H9 (cell line): ENCODE data around the gene KIAA2012. TPM values are rescaled to one million over a fixed set of nuclear protein-coding genes. Genes with fewer than 3 reads are reported as not detected.

Experiments used
- DNase-seq: peaks from one replicate; pipeline ENCODE4 v3.0.0-alpha.2; 2017
- H2AFZ ChIP-seq: one replicate; pipeline ENCODE4 v1.6.1; 2013; ENCODE audit warnings: mild to moderate bottlenecking, low read length, control low read depth, moderate library complexity
- H2AK5ac ChIP-seq: 2 replicates; pipeline ENCODE4 v1.6.1; 2013; ENCODE audit warnings: low read length, control low read depth, mixed read lengths; ENCODE audit not compliant: insufficient read length
- H2BK120ac ChIP-seq: one replicate; pipeline ENCODE4 v1.6.1; 2013; ENCODE audit warnings: low read depth, mild to moderate bottlenecking, low read length, control low read depth, inconsistent platforms; ENCODE audit not compliant: poor library complexity, severe bottlenecking
- H2BK12ac ChIP-seq: 2 replicates; pipeline ENCODE4 v1.6.1; 2013; ENCODE audit warnings: low read length, control low read depth, mixed read lengths, low read depth; ENCODE audit not compliant: insufficient read length
- H2BK15ac ChIP-seq: 2 replicates; pipeline ENCODE4 v1.6.1; 2013; ENCODE audit warnings: low read depth, low read length, control low read depth
- H2BK20ac ChIP-seq: one replicate; pipeline ENCODE4 v1.6.1; 2013; ENCODE audit warnings: low read depth, mild to moderate bottlenecking, low read length, control low read depth, inconsistent platforms; ENCODE audit not compliant: poor library complexity, severe bottlenecking
- H2BK5ac ChIP-seq: 2 replicates; pipeline ENCODE4 v1.6.1; 2013; ENCODE audit warnings: low read length, control low read depth, mixed read lengths; ENCODE audit not compliant: insufficient read length
- H3K14ac ChIP-seq: 2 replicates; pipeline ENCODE4 v1.6.1; 2013; ENCODE audit warnings: low read length, control low read depth; ENCODE audit not compliant: insufficient read depth
- H3K18ac ChIP-seq: 2 replicates; pipeline ENCODE4 v1.6.1; 2013; ENCODE audit warnings: low read depth, mild to moderate bottlenecking, mixed read lengths, low read length, control low read depth; ENCODE audit not compliant: insufficient read length
- H3K23ac ChIP-seq: 2 replicates; pipeline ENCODE4 v1.6.1; 2013; ENCODE audit warnings: low read length, control low read depth, mixed read lengths, low read depth; ENCODE audit not compliant: insufficient read length
- H3K23me2 ChIP-seq: 2 replicates; pipeline ENCODE4 v1.6.1; 2013; ENCODE audit warnings: low read depth, mild to moderate bottlenecking, mixed read lengths, low read length, control low read depth; ENCODE audit not compliant: insufficient read length, poor library complexity, severe bottlenecking
- H3K27ac ChIP-seq: 2 replicates; pipeline ENCODE4 v1.5.1; 2013; ENCODE audit warnings: low read length, control low read depth, mixed read lengths, low read depth; ENCODE audit not compliant: insufficient read length
- H3K27me3 ChIP-seq: 2 replicates; pipeline ENCODE4 v1.6.1; 2013; ENCODE audit warnings: low read length, control low read depth, inconsistent platforms; ENCODE audit not compliant: insufficient read depth
- H3K4ac ChIP-seq: 2 replicates; pipeline ENCODE4 v1.6.1; 2013; ENCODE audit warnings: low read depth, mild to moderate bottlenecking, control low read depth, inconsistent platforms, low read length, moderate library complexity
- H3K4me1 ChIP-seq: 2 replicates; pipeline ENCODE4 v1.6.1; 2013; ENCODE audit warnings: low read length, control low read depth, inconsistent platforms; ENCODE audit not compliant: insufficient read depth
- H3K4me2 ChIP-seq: 2 replicates; pipeline ENCODE4 v1.6.1; 2013; ENCODE audit warnings: low read length, control low read depth, mixed read lengths; ENCODE audit not compliant: insufficient read length, insufficient read depth
- H3K56ac ChIP-seq: 2 replicates; pipeline ENCODE4 v1.6.1; 2013; ENCODE audit warnings: low read depth, mild to moderate bottlenecking, mixed read lengths, low read length, control low read depth; ENCODE audit not compliant: insufficient read length
- H3K79me1 ChIP-seq: 2 replicates; pipeline ENCODE4 v1.6.1; 2013; ENCODE audit warnings: low read depth, mild to moderate bottlenecking, moderate library complexity, low read length, control low read depth, inconsistent platforms; ENCODE audit not compliant: insufficient read depth, poor library complexity, severe bottlenecking
- H3K79me2 ChIP-seq: 2 replicates; pipeline ENCODE4 v1.6.1; 2013; ENCODE audit warnings: low read length, control low read depth, inconsistent platforms; ENCODE audit not compliant: insufficient read depth
- H3K9ac ChIP-seq: 2 replicates; pipeline ENCODE4 v1.6.1; 2013; ENCODE audit warnings: low read length, control low read depth, mixed read lengths; ENCODE audit not compliant: insufficient read length; ENCODE audit errors: extremely low read depth
- H3K9me3 ChIP-seq: one replicate; pipeline ENCODE4 v1.6.1; 2013; ENCODE audit warnings: low read depth, low read length, inconsistent platforms; ENCODE audit not compliant: control insufficient read depth
- H3T11ph ChIP-seq: one replicate; pipeline ENCODE4 v1.6.1; 2013; ENCODE audit warnings: mild to moderate bottlenecking, low read length, control low read depth, inconsistent platforms
- H4K20me1 ChIP-seq: one replicate; pipeline ENCODE4 v1.6.1; 2013; ENCODE audit not compliant: control insufficient read depth, insufficient read length, insufficient read depth
- H4K5ac ChIP-seq: 2 replicates; pipeline ENCODE4 v1.6.1; 2013; ENCODE audit warnings: low read depth, mild to moderate bottlenecking, mixed read lengths, low read length, control low read depth; ENCODE audit not compliant: insufficient read length
- H4K8ac ChIP-seq: replicated peaks from 2 replicates; pipeline ENCODE4 v1.6.1; 2013; ENCODE audit warnings: low read length, control low read depth, mixed read lengths, low read depth; ENCODE audit not compliant: insufficient read length
- H4K91ac ChIP-seq: 2 replicates; pipeline ENCODE4 v1.6.1; 2013; ENCODE audit warnings: low read depth, mild to moderate bottlenecking, moderate library complexity, mixed read lengths, low read length, control low read depth; ENCODE audit not compliant: insufficient read length
- H3K27ac Mint-ChIP-seq, 3 experiments: 2 replicates in 2 of 3; 3 replicates in 1 of 3; pipeline ENCODE4 v1.8.0; 2020 to 2021; ENCODE audit warnings: mixed read lengths in 3 of 3, mild to moderate bottlenecking in 1 of 3, moderate library complexity in 1 of 3
- H3K27me3 Mint-ChIP-seq: 2 replicates; pipeline ENCODE4 v1.8.0; 2021; ENCODE audit warnings: low read depth, mild to moderate bottlenecking, moderate library complexity, mixed read lengths
- H3K36me3 Mint-ChIP-seq, 3 experiments: 2 replicates in 2 of 3; 3 replicates in 1 of 3; pipeline ENCODE4 v1.8.0; 2020 to 2021; ENCODE audit warnings: low read depth in 3 of 3, mixed read lengths in 3 of 3; ENCODE audit not compliant: insufficient read depth in 1 of 3
- H3K4me1 Mint-ChIP-seq, 2 experiments: 2 replicates each; pipeline ENCODE4 v1.8.0; 2020; ENCODE audit warnings: mixed read lengths in 2 of 2
- H3K4me3 Mint-ChIP-seq, 2 experiments: 2 replicates in 1 of 2; 3 replicates in 1 of 2; pipeline ENCODE4 v1.8.0; 2020 to 2021; ENCODE audit warnings: mild to moderate bottlenecking in 2 of 2, mixed read lengths in 2 of 2, moderate library complexity in 1 of 2
- H3K9me3 Mint-ChIP-seq, 2 experiments: 2 replicates in 1 of 2; 3 replicates in 1 of 2; pipeline ENCODE4 v1.8.0; 2020; ENCODE audit warnings: mild to moderate bottlenecking in 2 of 2, mixed read lengths in 2 of 2, moderate library complexity in 1 of 2
- CTCF ChIP-seq: fragments of 200-600 bp; sonication (generic); conservative IDR thresholded peaks from 3 replicates; pipeline ENCODE4 v1.8.0; 2021; ENCODE audit warnings: antibody characterized with exemption, mild to moderate bottlenecking
- WGBS: extraction: QIAGEN DNeasy Blood & Tissue Kit; methylation state at CpG from one replicate; pipeline ENCODE4 v1.1.7; 2013; ENCODE audit warnings: missing lambda C conversion rate, low lambda C conversion rate, mixed read lengths; ENCODE audit not compliant: insufficient read length; ENCODE audit errors: extremely low coverage; 5-methylcytosine and 5-hydroxymethylcytosine counted together
- total RNA-seq: library from RNA; stranded (reverse); gene quantifications from 2 replicates; pipeline ENCODE4 v1.2.1, GENCODE V29; 2021

Gene KIAA2012
- total RNA-seq, 1 experiment from 2014 or later, result not detected

- H3K4me1 Mint-ChIP-seq, result peaks cover 33 to 45% of the 10 kb centered on the region in 2 experiments
- H3K4me1 ChIP-seq, result no peaks in the 10 kb centered on the region; the same call in 1 of the 2 replicates
These were observed 23.8 kb upstream of the KIAA2012 start for GRCh38 chr2:202049092-202049728.

More at GRCh38 chr2:202049092-202049728, 23.8 kb upstream of the KIAA2012 start:
- no peak overlapping the region for H2AFZ ChIP-seq
- no peak overlapping the region for H3K14ac ChIP-seq
- no peak overlapping the region for H3K56ac ChIP-seq
- no peak overlapping the region for H3K9ac ChIP-seq
- no peak overlapping the region for H3K4me2 ChIP-seq
- no peaks in the 10 kb centered on the region for H3K27me3 ChIP-seq
- Mint-ChIP-seq H3K27ac (no peak overlapping the region), H3K9me3 (no peaks in the 10 kb centered on the region), H3K4me3 (no peak overlapping the region), H3K27me3 (peaks cover 2% of the 10 kb centered on the region), H3K36me3 (no peaks in the 10 kb centered on the region; a peak in 1 of 7 replicates)
- no peaks in the 10 kb centered on the region for H4K20me1 ChIP-seq
- H4K91ac ChIP-seq, result no peak overlapping the region
- no peak overlapping the region for H2BK15ac ChIP-seq
- H2BK20ac ChIP-seq, result no peak overlapping the region
- H4K5ac ChIP-seq, result no peak overlapping the region
- H2BK5ac ChIP-seq, result no peak overlapping the region
- H3K23me2 ChIP-seq, result no peaks in the 10 kb centered on the region
- no peak overlapping the region for H3K18ac ChIP-seq
- DNase-seq, result no peak
- no peaks in the 10 kb centered on the region for H3K79me1 ChIP-seq
- H2BK12ac ChIP-seq, result no peak overlapping the region
- no peak overlapping the region for H4K8ac ChIP-seq
- no peak overlapping the region for H2BK120ac ChIP-seq
- H3K9me3 ChIP-seq, result no peaks in the 10 kb centered on the region
- no peaks in the 10 kb centered on the region for H3K79me2 ChIP-seq
- no peak overlapping the region for H3K4ac ChIP-seq
- H3K23ac ChIP-seq, result no peak overlapping the region
- H3T11ph ChIP-seq, result no peak overlapping the region
- TF ChIP-seq CTCF, result no peak
- no peak overlapping the region for H3K27ac ChIP-seq
- no CpG with 5 or more reads among the region's 2 CpGs for WGBS
- H2AK5ac ChIP-seq, result no peak overlapping the region
